Astrocyte of the spinal cord (primary cell): ENCODE data around the gene PKD2.

Source experiments
- DNase-seq: peaks from one replicate; pipeline ENCODE4 v3.0.0; 2011; ENCODE audit warnings: low read depth, low spot score
- H3K4me3 ChIP-seq: 2 replicates; pipeline ENCODE4 v1.5.1; 2011; ENCODE audit warnings: low read depth, mild to moderate bottlenecking, low read length, moderate library complexity
- CTCF ChIP-seq: IDR thresholded peaks from 2 replicates; pipeline ENCODE4 v1.5.1; 2012; ENCODE audit warnings: low read depth, mild to moderate bottlenecking, low read length, inconsistent platforms
- in situ Hi-C: cut with HindIII; loops from 2 replicates; pipeline ENCODE4 v1.10.0; 2017; ENCODE audit warnings: low sequenced_read_pairs

Gene PKD2

GRCh38 chr4:88058295-88058694 is 50.9 kb downstream of the PKD2 start:
- no peak overlapping the region for H3K4me3 ChIP-seq
- DNase-seq: no peak
- TF ChIP-seq CTCF: no peak
- in situ Hi-C loops: no loop called here

- H3K4me3 ChIP-seq: no peak overlapping the region
- in situ Hi-C loops: no loop called here
- DNase-seq: no peak
- no peak for TF ChIP-seq CTCF
Observed at GRCh38 chr4:88059766-88060165, 52.3 kb downstream of the PKD2 start.

- in situ Hi-C loops: no loop called here
- DNase-seq: peak; percentile 3
- TF ChIP-seq CTCF: no peak
- no peak overlapping the region for H3K4me3 ChIP-seq
Observed at GRCh38 chr4:88060431-88060830, 53.0 kb downstream of the PKD2 start.

- no peak for DNase-seq
- TF ChIP-seq CTCF: no peak
- no peak overlapping the region for H3K4me3 ChIP-seq
- in situ Hi-C loops: no loop called here
Observed at GRCh38 chr4:88062311-88062710, 54.9 kb downstream of the PKD2 start.

- TF ChIP-seq CTCF: no peak
- no peak for DNase-seq
- in situ Hi-C loops: no loop called here
- H3K4me3 ChIP-seq: no peak overlapping the region
Observed at GRCh38 chr4:88062843-88063242, 55.4 kb downstream of the PKD2 start.

- no peak for TF ChIP-seq CTCF
- H3K4me3 ChIP-seq: no peak overlapping the region
- no peak for DNase-seq
- in situ Hi-C loops: no loop called here
Observed at GRCh38 chr4:88063634-88064296, 56.3 kb downstream of the PKD2 start.
